ENCODE measurements around the gene ARHGEF18. TPM values are rescaled to one million over a fixed set of nuclear protein-coding genes. Genes with fewer than 3 reads are reported as not detected.

Gene ARHGEF18
- total RNA-seq, 4 donors from 2014 or later = 19.9 to 58.5 (median 31.9) TPM

DNA sequence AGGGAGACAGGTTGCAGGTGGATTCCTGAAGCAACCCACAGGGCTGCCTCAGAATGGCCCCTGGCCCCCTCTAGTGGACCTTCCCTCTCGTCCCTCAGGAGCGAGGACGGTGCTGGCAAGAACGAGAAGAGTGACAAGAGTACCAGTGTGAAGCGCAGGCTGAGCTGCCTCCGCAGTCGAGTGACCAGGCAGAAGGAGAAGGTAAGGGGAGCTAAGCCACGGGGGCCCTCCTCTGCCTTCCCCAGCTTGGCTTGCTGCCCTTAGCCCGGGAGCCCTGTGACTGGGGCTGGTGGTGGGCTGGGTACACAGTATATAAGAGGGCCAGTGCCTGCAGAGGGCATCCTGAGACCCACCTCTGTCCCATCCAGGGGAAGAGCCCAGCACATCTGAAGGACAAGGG, 34.0 kb downstream of the ARHGEF18 start:
- 53 to 63% methylated on average over 9 of the region's 9 CpGs for WGBS, 2 donors
- DNase-seq (ENCODE audit: low spot score in 2 of 2) = no peak
- H3K9me3 ChIP-seq = no peaks in the 10 kb centered on the region
- no peaks in the 10 kb centered on the region for H3K27me3 ChIP-seq
- H3K4me1 ChIP-seq = no peaks in the 10 kb centered on the region
- peaks cover 0 to 25% (median 0%) of the 10 kb centered on the region in 3 donors for H3K36me3 ChIP-seq
- TF ChIP-seq EP300 (IDR thresholded peaks at IDR 0.05) = no peak
- TF ChIP-seq, protein P1, sequence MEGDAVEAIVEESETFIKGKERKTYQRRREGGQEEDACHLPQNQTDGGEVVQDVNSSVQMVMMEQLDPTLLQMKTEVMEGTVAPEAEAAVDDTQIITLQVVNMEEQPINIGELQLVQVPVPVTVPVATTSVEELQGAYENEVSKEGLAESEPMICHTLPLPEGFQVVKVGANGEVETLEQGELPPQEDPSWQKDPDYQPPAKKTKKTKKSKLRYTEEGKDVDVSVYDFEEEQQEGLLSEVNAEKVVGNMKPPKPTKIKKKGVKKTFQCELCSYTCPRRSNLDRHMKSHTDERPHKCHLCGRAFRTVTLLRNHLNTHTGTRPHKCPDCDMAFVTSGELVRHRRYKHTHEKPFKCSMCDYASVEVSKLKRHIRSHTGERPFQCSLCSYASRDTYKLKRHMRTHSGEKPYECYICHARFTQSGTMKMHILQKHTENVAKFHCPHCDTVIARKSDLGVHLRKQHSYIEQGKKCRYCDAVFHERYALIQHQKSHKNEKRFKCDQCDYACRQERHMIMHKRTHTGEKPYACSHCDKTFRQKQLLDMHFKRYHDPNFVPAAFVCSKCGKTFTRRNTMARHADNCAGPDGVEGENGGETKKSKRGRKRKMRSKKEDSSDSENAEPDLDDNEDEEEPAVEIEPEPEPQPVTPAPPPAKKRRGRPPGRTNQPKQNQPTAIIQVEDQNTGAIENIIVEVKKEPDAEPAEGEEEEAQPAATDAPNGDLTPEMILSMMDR (IDR thresholded peaks at IDR 0.05) = no peak
- TF ChIP-seq POLR2A (IDR thresholded peaks at IDR 0.05) = no peak
- no peak overlapping the region for H3K4me3 ChIP-seq
- H3K27ac ChIP-seq = no peak overlapping the region

- Histone ChIP-seq H3K36me3 (peaks cover 0 to 31% (median 0%) of the 10 kb centered on the region in 3 donors), H3K4me3 (no peak overlapping the region), H3K27ac (no peak overlapping the region), H3K9me3 (no peaks in the 10 kb centered on the region), H3K27me3 (no peaks in the 10 kb centered on the region), H3K4me1 (no peaks in the 10 kb centered on the region)
- TF ChIP-seq, protein P1 (IDR thresholded peaks at IDR 0.05) = no peak
- TF ChIP-seq POLR2A (IDR thresholded peaks at IDR 0.05) (no peak), EP300 (IDR thresholded peaks at IDR 0.05) (no peak)
- 70 to 87% methylated on average over 7 of the region's 7 CpGs for WGBS, 2 donors
- no peak for DNase-seq (ENCODE audit: low spot score in 2 of 2)
Observed at GRCh38 chr19:7383284-7383683, 34.5 kb downstream of the ARHGEF18 start.

DNA sequence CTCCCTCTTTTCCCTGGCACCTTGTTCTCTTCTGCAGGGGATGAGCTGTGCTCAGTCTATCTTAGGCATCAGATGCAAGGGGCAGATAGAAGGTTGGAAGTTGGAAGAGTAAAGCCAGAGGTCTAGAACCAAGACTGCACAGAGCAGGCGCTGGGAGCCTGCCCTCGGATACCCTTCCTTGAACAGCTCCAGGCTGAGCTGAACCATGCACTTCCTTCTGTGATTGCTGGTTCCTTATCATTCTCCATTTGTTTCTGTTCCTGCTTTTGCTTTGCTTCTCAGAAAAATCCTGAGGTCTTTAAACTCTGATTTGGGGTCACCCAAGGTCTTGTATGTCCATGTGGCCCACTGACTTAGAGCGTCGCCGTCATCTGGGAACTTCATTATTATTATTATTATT, 36.3 kb downstream of the ARHGEF18 start:
- Histone ChIP-seq H3K36me3 (peaks cover 0 to 42% (median 0%) of the 10 kb centered on the region in 3 donors), H3K9me3 (no peaks in the 10 kb centered on the region), H3K4me1 (no peaks in the 10 kb centered on the region), H3K27me3 (no peaks in the 10 kb centered on the region), H3K4me3 (no peak overlapping the region), H3K27ac (no peak overlapping the region)
- no peak for DNase-seq (ENCODE audit: low spot score in 2 of 2)
- no peak for TF ChIP-seq EP300 (IDR thresholded peaks at IDR 0.05)
- no peak for TF ChIP-seq POLR2A (IDR thresholded peaks at IDR 0.05)
- TF ChIP-seq, protein P1 (IDR thresholded peaks at IDR 0.05) = no peak
- 85 to 90% methylated on average over 5 of the region's 5 CpGs for WGBS, 2 donors

GRCh38 chr19:7386308-7386707, 37.6 kb downstream of the ARHGEF18 start:
- H3K27ac ChIP-seq = no peak overlapping the region
- H3K4me3 ChIP-seq = no peak overlapping the region
- TF ChIP-seq POLR2A (IDR thresholded peaks at IDR 0.05) (no peak), EP300 (IDR thresholded peaks at IDR 0.05) (no peak)
- TF ChIP-seq, protein P1 (IDR thresholded peaks at IDR 0.05) = no peak

GRCh38 chr19:7386769-7387168, 38.0 kb downstream of the ARHGEF18 start:
- Histone ChIP-seq H3K4me3 (no peak overlapping the region), H3K27me3 (no peaks in the 10 kb centered on the region), H3K9me3 (no peaks in the 10 kb centered on the region), H3K36me3 (peaks cover 0 to 45% (median 0%) of the 10 kb centered on the region in 3 donors), H3K4me1 (no peaks in the 10 kb centered on the region), H3K27ac (no peak overlapping the region)
- TF ChIP-seq EP300 (IDR thresholded peaks at IDR 0.05) = no peak
- no peak for DNase-seq (ENCODE audit: low spot score in 2 of 2)
- WGBS, 2 donors = 83 to 85% methylated on average over 8 of the region's 8 CpGs

More at GRCh38 chr19:7386308-7386707, 37.6 kb downstream of the ARHGEF18 start:
- Histone ChIP-seq H3K9me3 (no peaks in the 10 kb centered on the region), H3K27me3 (no peaks in the 10 kb centered on the region), H3K4me1 (no peaks in the 10 kb centered on the region), H3K36me3 (peaks cover 0 to 45% (median 0%) of the 10 kb centered on the region in 3 donors)
- DNase-seq (ENCODE audit: low spot score in 2 of 2) = no peak
- WGBS, 2 donors = 53 to 59% methylated on average over 9 of the region's 9 CpGs
